Measurements from ENCODE around the gene APOO. TPM values are rescaled to one million over a fixed set of nuclear protein-coding genes. Genes with fewer than 3 reads are reported as not detected.

Gene APOO
- total RNA-seq, 1 donor from 2014 or later: 78.2 TPM

- no peak for DNase-seq (ENCODE audit: extremely low spot score, unreplicated experiment)
- TF ChIP-seq, protein P1, sequence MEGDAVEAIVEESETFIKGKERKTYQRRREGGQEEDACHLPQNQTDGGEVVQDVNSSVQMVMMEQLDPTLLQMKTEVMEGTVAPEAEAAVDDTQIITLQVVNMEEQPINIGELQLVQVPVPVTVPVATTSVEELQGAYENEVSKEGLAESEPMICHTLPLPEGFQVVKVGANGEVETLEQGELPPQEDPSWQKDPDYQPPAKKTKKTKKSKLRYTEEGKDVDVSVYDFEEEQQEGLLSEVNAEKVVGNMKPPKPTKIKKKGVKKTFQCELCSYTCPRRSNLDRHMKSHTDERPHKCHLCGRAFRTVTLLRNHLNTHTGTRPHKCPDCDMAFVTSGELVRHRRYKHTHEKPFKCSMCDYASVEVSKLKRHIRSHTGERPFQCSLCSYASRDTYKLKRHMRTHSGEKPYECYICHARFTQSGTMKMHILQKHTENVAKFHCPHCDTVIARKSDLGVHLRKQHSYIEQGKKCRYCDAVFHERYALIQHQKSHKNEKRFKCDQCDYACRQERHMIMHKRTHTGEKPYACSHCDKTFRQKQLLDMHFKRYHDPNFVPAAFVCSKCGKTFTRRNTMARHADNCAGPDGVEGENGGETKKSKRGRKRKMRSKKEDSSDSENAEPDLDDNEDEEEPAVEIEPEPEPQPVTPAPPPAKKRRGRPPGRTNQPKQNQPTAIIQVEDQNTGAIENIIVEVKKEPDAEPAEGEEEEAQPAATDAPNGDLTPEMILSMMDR (conservative IDR thresholded peaks at IDR 0.05): no peak
- Mint-ChIP-seq H3K27ac (peak overlapping the region; percentile 82), H3K27me3 (no peaks in the 10 kb centered on the region), H3K36me3 (no peaks in the 10 kb centered on the region), H3K4me3 (no peak overlapping the region), H3K9me3 (peaks cover 7% of the 10 kb centered on the region), H3K4me1 (ENCODE audit: unreplicated experiment) (peaks cover 27% of the 10 kb centered on the region)
Measured at GRCh38 chrX:23805389-23805788, 102.3 kb downstream of the APOO start.

- TF ChIP-seq, protein P1 (conservative IDR thresholded peaks at IDR 0.05): no peak
- Mint-ChIP-seq H3K27ac (peak overlapping the region; percentile 88), H3K4me1 (ENCODE audit: unreplicated experiment) (peaks cover 28% of the 10 kb centered on the region)
Measured at GRCh38 chrX:23804578-23804977, 103.2 kb downstream of the APOO start.

GRCh38 chrX:23803931-23804381, 103.8 kb downstream of the APOO start:
- Mint-ChIP-seq H3K36me3 (no peaks in the 10 kb centered on the region), H3K4me3 (peak overlapping the region; percentile 10), H3K27me3 (no peaks in the 10 kb centered on the region), H3K9me3 (peaks cover 7% of the 10 kb centered on the region), H3K4me1 (ENCODE audit: unreplicated experiment) (peaks cover 32% of the 10 kb centered on the region), H3K27ac (peak overlapping the region; percentile 88)
- no peak for DNase-seq (ENCODE audit: extremely low spot score, unreplicated experiment)
- TF ChIP-seq, protein P1 (conservative IDR thresholded peaks at IDR 0.05): no peak

More at GRCh38 chrX:23804578-23804977, 103.2 kb downstream of the APOO start:
- DNase-seq (ENCODE audit: extremely low spot score, unreplicated experiment): no peak
- no peaks in the 10 kb centered on the region for H3K36me3 Mint-ChIP-seq
- peaks cover 7% of the 10 kb centered on the region for H3K9me3 Mint-ChIP-seq
- peak overlapping the region; percentile 10 for H3K4me3 Mint-ChIP-seq
- no peaks in the 10 kb centered on the region for H3K27me3 Mint-ChIP-seq

DNA sequence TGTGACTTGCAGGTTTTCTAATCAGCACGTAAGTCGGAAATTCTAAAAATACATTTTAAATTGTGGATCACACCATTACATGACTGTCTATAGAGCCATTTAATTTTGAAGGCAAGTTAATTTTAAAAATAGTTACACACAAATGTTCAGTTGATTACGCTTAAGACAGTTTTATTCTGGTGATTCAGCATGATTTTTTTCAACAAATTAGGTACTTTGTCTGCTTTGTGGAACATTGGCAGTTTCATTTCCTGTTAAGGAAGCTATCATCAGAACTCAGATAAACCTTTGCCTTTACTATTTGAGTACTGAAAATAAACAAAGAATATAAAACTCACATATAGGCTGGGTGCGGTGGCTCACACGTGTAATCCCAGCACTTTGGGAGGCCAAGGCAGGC, 105.3 kb downstream of the APOO start:
- H3K36me3 Mint-ChIP-seq: no peaks in the 10 kb centered on the region

DNA sequence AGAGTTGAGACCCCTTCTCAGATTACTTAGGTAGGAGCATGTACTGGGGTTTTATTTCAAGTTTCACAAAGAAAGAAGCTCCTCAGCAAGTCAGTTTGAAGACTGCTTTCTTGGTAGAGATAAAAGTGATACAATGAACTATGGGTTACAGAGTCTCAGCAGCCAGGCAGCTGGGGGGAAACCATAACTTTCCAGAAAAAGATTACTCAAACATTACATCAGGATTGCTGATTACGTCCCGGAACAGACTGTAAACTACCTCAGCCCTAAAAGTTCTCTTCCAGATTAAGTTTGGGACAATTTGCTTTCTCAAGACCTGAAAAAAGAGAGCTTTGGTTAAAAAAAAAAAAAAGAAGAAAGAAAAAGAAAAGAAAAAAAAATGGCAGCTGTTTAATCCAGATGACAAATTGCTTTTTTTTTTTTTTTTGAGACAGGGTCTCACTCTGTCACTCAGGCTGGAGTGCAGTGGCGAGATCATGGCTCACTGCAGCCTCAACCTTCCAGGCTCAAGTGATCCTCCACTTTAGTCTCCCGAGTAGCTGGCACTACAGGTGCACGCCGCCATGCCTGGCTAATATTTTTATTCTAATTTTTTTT, 108.2 kb downstream of the APOO start:
- no peaks in the 10 kb centered on the region for H3K9me3 Mint-ChIP-seq
- H3K36me3 Mint-ChIP-seq: no peaks in the 10 kb centered on the region
- peaks cover 44% of the 10 kb centered on the region for H3K4me1 Mint-ChIP-seq (ENCODE audit: unreplicated experiment)
- peak overlapping the region; percentile 79 for H3K27ac Mint-ChIP-seq
- H3K4me3 Mint-ChIP-seq: peak overlapping the region; percentile 31
- H3K27me3 Mint-ChIP-seq: no peaks in the 10 kb centered on the region
- no peak for DNase-seq (ENCODE audit: extremely low spot score, unreplicated experiment)
- TF ChIP-seq, protein P1 (conservative IDR thresholded peaks at IDR 0.05): no peak

More for the DNA sequence above, 105.3 kb downstream of the APOO start:
- DNase-seq (ENCODE audit: extremely low spot score, unreplicated experiment): no peak
- TF ChIP-seq, protein P1 (conservative IDR thresholded peaks at IDR 0.05): no peak
- H3K4me3 Mint-ChIP-seq: no peak overlapping the region
- peaks cover 36% of the 10 kb centered on the region for H3K4me1 Mint-ChIP-seq (ENCODE audit: unreplicated experiment)
- peak overlapping the region; percentile 77 for H3K27ac Mint-ChIP-seq
- no peaks in the 10 kb centered on the region for H3K27me3 Mint-ChIP-seq
- H3K9me3 Mint-ChIP-seq: peaks cover 5% of the 10 kb centered on the region

Measured in type B pancreatic cell (in vitro differentiated cells).